ENCODE measurements around the gene SLC12A8.

SLC12A8 gene

GRCh38 chr3:125186261-125186787 is 26.2 kb downstream of the SLC12A8 start:
- DNase-seq (ENCODE audit: low spot score) = no peak

GRCh38 chr3:125185805-125186204 is 26.7 kb downstream of the SLC12A8 start:
- no peak for DNase-seq (ENCODE audit: low spot score)

- no peak for DNase-seq (ENCODE audit: low spot score)
These were observed 32.7 kb downstream of the SLC12A8 start for GRCh38 chr3:125179884-125180240.

GRCh38 chr3:125179143-125179883 is 33.2 kb downstream of the SLC12A8 start:
- no peak for DNase-seq (ENCODE audit: low spot score)

GRCh38 chr3:125177746-125178145 is 34.8 kb downstream of the SLC12A8 start:
- DNase-seq (ENCODE audit: low spot score) = no peak

- no peak for DNase-seq (ENCODE audit: low spot score)
These were observed 37.1 kb downstream of the SLC12A8 start for GRCh38 chr3:125175295-125176078.

- no peak for DNase-seq (ENCODE audit: low spot score)
These were observed 40.2 kb downstream of the SLC12A8 start for GRCh38 chr3:125172346-125172745.

GRCh38 chr3:125168711-125169393 is 43.7 kb downstream of the SLC12A8 start:
- DNase-seq (ENCODE audit: low spot score) = no peak

GRCh38 chr3:125166599-125167136 is 45.9 kb downstream of the SLC12A8 start:
- no peak for DNase-seq (ENCODE audit: low spot score)

- DNase-seq (ENCODE audit: low spot score) = no peak
These were observed 46.5 kb downstream of the SLC12A8 start for GRCh38 chr3:125165948-125166553.

- peak; percentile 38 for DNase-seq (ENCODE audit: low spot score)
These were observed 47.2 kb downstream of the SLC12A8 start for GRCh38 chr3:125165189-125165947.

- DNase-seq (ENCODE audit: low spot score) = peak; percentile 50
These were observed 48.6 kb downstream of the SLC12A8 start for GRCh38 chr3:125163739-125164601.

GRCh38 chr3:125161607-125162219 is 50.8 kb downstream of the SLC12A8 start:
- DNase-seq (ENCODE audit: low spot score) = no peak

GRCh38 chr3:125160606-125161371 is 51.8 kb downstream of the SLC12A8 start:
- DNase-seq (ENCODE audit: low spot score) = no peak

- DNase-seq (ENCODE audit: low spot score) = no peak
These were observed 55.4 kb downstream of the SLC12A8 start for GRCh38 chr3:125157183-125157582.

- DNase-seq (ENCODE audit: low spot score) = no peak
These were observed 56.1 kb downstream of the SLC12A8 start for GRCh38 chr3:125156456-125156855.

GRCh38 chr3:125154800-125155269 is 57.7 kb downstream of the SLC12A8 start:
- DNase-seq (ENCODE audit: low spot score) = peak; percentile 42

- DNase-seq (ENCODE audit: low spot score) = no peak
These were observed 58.4 kb downstream of the SLC12A8 start for GRCh38 chr3:125154110-125154509.

GRCh38 chr3:125152951-125153350 is 59.6 kb downstream of the SLC12A8 start:
- DNase-seq (ENCODE audit: low spot score) = no peak
